Endothelial cell of umbilical vein (primary cell): ENCODE data around the gene TRAPPC3. TPM values are rescaled to one million over a fixed set of nuclear protein-coding genes. Genes with fewer than 3 reads are reported as not detected.

Source experiments
- BruUV-seq: library from RNA; stranded (reverse); fragments of 400-500 nt; replicated peaks from 2 replicates; lab custom pipeline; 2021; lab: Mats Ljungman, UMichigan
- CTCF ChIA-PET: fragments of 300-600, 350-600 bp; sonication (Branson Sonifier 250); formaldehyde crosslinking; loops from one replicate; lab custom pipeline; 2021; ENCODE audit warnings: antibody characterized with exemption, inconsistent platforms; lab: Charles Lee
- POLR2A ChIA-PET: fragments of 300-600, 350-600 bp; sonication (Branson Sonifier 250); formaldehyde crosslinking; loops from one replicate; lab custom pipeline; 2021; ENCODE audit warnings: antibody characterized with exemption, inconsistent platforms; lab: Charles Lee
- DNase-seq: peaks from one replicate; pipeline ENCODE4 v3.0.0-alpha.2; 2011; ENCODE audit warnings: low read depth, low spot score
- FAIRE-seq: peaks from 2 replicates; lab custom pipeline; 2011; peaks lifted over from hg19 to GRCh38; lab: Jason Lieb, UNC
- H2AFZ ChIP-seq: 2 replicates; pipeline ENCODE4 v1.6.0; 2012; ENCODE audit warnings: low read depth, low read length, control low read depth, inconsistent platforms
- H3K27ac ChIP-seq: 2 replicates; pipeline ENCODE4 v1.5.1; 2011; ENCODE audit warnings: low read depth, mild to moderate bottlenecking, control low read depth, low read length, moderate library complexity; ENCODE audit not compliant: insufficient read depth
- H3K27me3 ChIP-seq, 2 experiments: 2 replicates each; pipeline versions ENCODE4 v1.6.0 to v1.6.1; 2011; ENCODE audit warnings: low read length in 2 of 2, mixed read lengths in 1 of 2; ENCODE audit not compliant: control insufficient read depth in 2 of 2, insufficient read depth in 2 of 2
- H3K36me3 ChIP-seq, 2 experiments: 2 replicates in 1 of 2; 3 replicates in 1 of 2; pipeline ENCODE4 v1.5.1; 2011; ENCODE audit warnings: low read length in 2 of 2, mild to moderate bottlenecking in 1 of 2, moderate library complexity in 1 of 2; ENCODE audit not compliant: control insufficient read depth in 2 of 2, insufficient read depth in 2 of 2; ENCODE audit errors: extremely low read depth in 1 of 2
- H3K4me1 ChIP-seq: 3 replicates; pipeline ENCODE4 v1.5.1; 2011; ENCODE audit warnings: mild to moderate bottlenecking, low read length; ENCODE audit not compliant: control insufficient read depth, insufficient read depth; ENCODE audit errors: extremely low read depth
- H3K4me2 ChIP-seq: 2 replicates; pipeline ENCODE4 v1.6.1; 2011; ENCODE audit warnings: low read length, control low read depth, mixed read lengths; ENCODE audit not compliant: insufficient read depth
- H3K4me3 ChIP-seq, 3 experiments: fragments of 200-600 bp in 1 of 3; sonication (generic), shearing (Covaris generic) in 1 of 3; replicated peaks in 1 of 3; 2 replicates each; pipeline ENCODE4 v1.5.1; 2011 to 2016; ENCODE audit warnings: control low read depth in 3 of 3, low read length in 3 of 3, mild to moderate bottlenecking in 2 of 3, inconsistent platforms in 1 of 3, low read depth in 1 of 3, moderate library complexity in 1 of 3; ENCODE audit not compliant: insufficient read depth in 1 of 3
- H3K79me2 ChIP-seq: 2 replicates; pipeline ENCODE4 v1.6.0; 2012; ENCODE audit warnings: low read length, inconsistent platforms; ENCODE audit not compliant: control insufficient read depth, insufficient read depth
- H3K9ac ChIP-seq: replicated peaks from 2 replicates; pipeline ENCODE3; 2011; ENCODE audit warnings: low read length, control low read depth; ENCODE audit not compliant: insufficient read depth; ENCODE audit errors: extremely low read depth
- H3K9me1 ChIP-seq: replicated peaks from 3 replicates; pipeline ENCODE4 v1.6.0; 2011; ENCODE audit warnings: mild to moderate bottlenecking, low read length; ENCODE audit not compliant: control insufficient read depth, insufficient read depth; ENCODE audit errors: extremely low read depth
- H3K9me3 ChIP-seq: replicated peaks from 2 replicates; pipeline ENCODE4 v1.5.1; 2012; ENCODE audit warnings: low read length, inconsistent platforms; ENCODE audit not compliant: control insufficient read depth, insufficient read depth
- H4K20me1 ChIP-seq: replicated peaks from 2 replicates; pipeline ENCODE3; 2011; ENCODE audit warnings: mild to moderate bottlenecking, low read length; ENCODE audit not compliant: control insufficient read depth, insufficient read depth; ENCODE audit errors: extremely low read depth
- EZH2 ChIP-seq: IDR thresholded peaks from 2 replicates; pipeline ENCODE4 v1.6.1; 2012; ENCODE audit warnings: borderline replicate concordance, low read depth, mild to moderate bottlenecking, moderate library complexity, low read length, inconsistent platforms; ENCODE audit not compliant: severe bottlenecking
- FOS ChIP-seq: IDR thresholded peaks from 2 replicates; pipeline ENCODE4 v1.6.1; 2011; ENCODE audit warnings: mild to moderate bottlenecking, low read length, moderate library complexity, borderline replicate concordance; ENCODE audit not compliant: insufficient read depth
- GATA2 ChIP-seq: IDR thresholded peaks from 2 replicates; pipeline ENCODE4 v1.7.0; 2011; ENCODE audit warnings: low read depth, mild to moderate bottlenecking, moderate library complexity, mixed read lengths, low read length; ENCODE audit not compliant: insufficient read length, insufficient read depth
- JUN ChIP-seq: IDR thresholded peaks from 2 replicates; pipeline ENCODE4 v1.6.1; 2011; ENCODE audit warnings: borderline replicate concordance, low read depth; ENCODE audit not compliant: insufficient read length, insufficient read depth
- MYC ChIP-seq: IDR thresholded peaks from one replicate; pipeline ENCODE4 v1.6.1; 2011; ENCODE audit warnings: mild to moderate bottlenecking, low read depth, low read length
- POLR2A ChIP-seq: IDR thresholded peaks from 2 replicates; pipeline ENCODE4 v1.6.1; 2012; ENCODE audit warnings: low read depth, mild to moderate bottlenecking, control low read depth, low read length
- POLR2AphosphoS5 ChIP-seq: IDR thresholded peaks from 2 replicates; pipeline ENCODE4 v1.6.1; 2012; ENCODE audit warnings: low read depth, mild to moderate bottlenecking, control low read depth, low read length, moderate library complexity; ENCODE audit not compliant: insufficient read depth
- dilution Hi-C: fragments of 300-500 bp; cut with MboI; formaldehyde crosslinking; loops from one replicate; pipeline ENCODE4 v1.15.0; 2019; ENCODE audit warnings: low sequenced_read_pairs; ENCODE audit not compliant: extremely low pct_ligation_motif_present
- intact Hi-C: fragments of 100-400 bp; cut with micrococcal nuclease; formaldehyde crosslinking; loops from one replicate; pipeline ENCODE4 v1.10.0; 2022
- polyA plus RNA-seq, 4 experiments: library from polyadenylated mRNA; depleted of rRNA in 3 of 4; stranded (reverse) in 3 of 4; unstranded in 1 of 4; fragments of >200 nt; gene quantifications; 2 replicates each; pipeline versions ENCODE4 v1.2.1 to v1.2.3, GENCODE V29; 2011 to 2012; ENCODE audit warnings: missing spikeins in 1 of 4
- total RNA-seq: library from RNA; stranded (reverse); gene quantifications from 2 replicates; pipeline ENCODE4 v1.2.3, GENCODE V29; 2021
- TF ChIP-seq, protein P1 (sequence below): IDR thresholded peaks from 2 replicates; pipeline ENCODE4 v1.6.1; 2011; ENCODE audit not compliant: insufficient read depth, insufficient read length
- TF ChIP-seq, protein P2 (sequence below), 2 donors: IDR thresholded peaks; 1 replicate in 1 of 2; 2 replicates in 1 of 2; pipeline ENCODE4 v1.5.1; 2011; ENCODE audit warnings: low read length in 2 of 2, mild to moderate bottlenecking in 2 of 2, moderate library complexity in 2 of 2, control low read depth in 1 of 2, inconsistent platforms in 1 of 2, low read depth in 1 of 2; ENCODE audit not compliant: insufficient read depth in 1 of 2; ENCODE audit errors: extremely low read depth in 1 of 2

The TRAPPC3 gene
- total and polyA plus RNA-seq, 2 donors (not counting 3 experiments of a cell fraction or from before 2014, with no cell fraction given), result 93.4 to 125 TPM

DNA sequence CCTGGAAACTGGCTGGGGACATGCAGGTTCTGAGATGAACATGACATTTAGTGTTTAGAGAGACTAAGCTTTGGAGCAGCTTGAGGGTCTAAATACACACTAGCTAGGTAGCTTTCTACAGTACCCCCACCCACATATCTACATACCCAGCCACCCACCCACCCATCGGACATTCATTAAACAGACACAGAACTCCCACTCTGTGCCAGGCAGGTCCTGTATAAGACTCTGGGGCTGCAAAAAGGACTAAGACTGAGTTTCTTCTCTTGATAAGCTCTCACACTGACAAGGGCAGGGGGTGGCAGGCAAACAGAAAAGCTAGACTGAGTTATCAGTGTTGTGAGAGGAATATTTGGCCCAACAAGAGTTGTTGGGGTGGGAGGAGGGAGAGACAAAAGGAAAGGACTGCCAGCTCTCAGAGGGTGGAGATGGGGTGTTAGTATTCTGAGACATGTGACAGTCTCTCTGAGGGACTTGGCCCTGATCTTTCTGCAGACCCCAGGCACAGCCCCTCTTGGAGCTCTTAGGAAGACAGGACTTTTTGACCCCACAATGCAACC lies 13.5 kb upstream of the TRAPPC3 start:
- POLR2A ChIA-PET, result no interaction called here
- dilution Hi-C loops (no loop called here), intact Hi-C loops (no loop called here)
- H2AFZ ChIP-seq, result no peak overlapping the region
- H3K9me1 ChIP-seq, result no peaks in the 10 kb centered on the region
- no peak overlapping the region for H3K9ac ChIP-seq
- H3K9me3 ChIP-seq, result no peaks in the 10 kb centered on the region
- H3K4me3 ChIP-seq, result no peak overlapping the region
- peaks cover 47% of the 10 kb centered on the region for H3K4me1 ChIP-seq
- no peak for FAIRE-seq
- TF ChIP-seq JUN (no peak), POLR2AphosphoS5 (no peak), FOS (no peak), EZH2 (no peak), MYC (no peak), POLR2A (no peak), GATA2 (no peak)
- TF ChIP-seq, protein P1, sequence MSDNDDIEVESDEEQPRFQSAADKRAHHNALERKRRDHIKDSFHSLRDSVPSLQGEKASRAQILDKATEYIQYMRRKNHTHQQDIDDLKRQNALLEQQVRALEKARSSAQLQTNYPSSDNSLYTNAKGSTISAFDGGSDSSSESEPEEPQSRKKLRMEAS, result no peak
- TF ChIP-seq, protein P2, sequence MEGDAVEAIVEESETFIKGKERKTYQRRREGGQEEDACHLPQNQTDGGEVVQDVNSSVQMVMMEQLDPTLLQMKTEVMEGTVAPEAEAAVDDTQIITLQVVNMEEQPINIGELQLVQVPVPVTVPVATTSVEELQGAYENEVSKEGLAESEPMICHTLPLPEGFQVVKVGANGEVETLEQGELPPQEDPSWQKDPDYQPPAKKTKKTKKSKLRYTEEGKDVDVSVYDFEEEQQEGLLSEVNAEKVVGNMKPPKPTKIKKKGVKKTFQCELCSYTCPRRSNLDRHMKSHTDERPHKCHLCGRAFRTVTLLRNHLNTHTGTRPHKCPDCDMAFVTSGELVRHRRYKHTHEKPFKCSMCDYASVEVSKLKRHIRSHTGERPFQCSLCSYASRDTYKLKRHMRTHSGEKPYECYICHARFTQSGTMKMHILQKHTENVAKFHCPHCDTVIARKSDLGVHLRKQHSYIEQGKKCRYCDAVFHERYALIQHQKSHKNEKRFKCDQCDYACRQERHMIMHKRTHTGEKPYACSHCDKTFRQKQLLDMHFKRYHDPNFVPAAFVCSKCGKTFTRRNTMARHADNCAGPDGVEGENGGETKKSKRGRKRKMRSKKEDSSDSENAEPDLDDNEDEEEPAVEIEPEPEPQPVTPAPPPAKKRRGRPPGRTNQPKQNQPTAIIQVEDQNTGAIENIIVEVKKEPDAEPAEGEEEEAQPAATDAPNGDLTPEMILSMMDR (IDR thresholded peaks at IDR 0.05; ENCODE audit: extremely low read depth in 1 of 2, insufficient read depth in 1 of 2, low read depth in 1 of 2, low read length in 2 of 2), result no peak
- no peak overlapping the region for H3K4me2 ChIP-seq
- H3K27ac ChIP-seq, result peak overlapping the region; percentile 97
- no peaks in the 10 kb centered on the region for H3K27me3 ChIP-seq
- peaks cover 6% of the 10 kb centered on the region for H4K20me1 ChIP-seq
- CTCF ChIA-PET, result interaction anchor here (1.0 to 4.8 kb wide), 5 partner anchors 10 to 123 kb away, joined by 3 to 62 read pairs (median 15); partner anchors contain the start of gene TRAPPC3
- H3K79me2 ChIP-seq, result peaks cover 99% of the 10 kb centered on the region
- H3K36me3 ChIP-seq, result peaks cover 7% of the 10 kb centered on the region in 2 experiments
- no TSS peak for BruUV-seq
- no peak for DNase-seq
